Thoracic aorta (tissue), 2 donors: ENCODE results near the gene TENM4. TPM values are rescaled to one million over a fixed set of nuclear protein-coding genes. Genes with fewer than 3 reads are reported as not detected.

Source experiments
- ATAC-seq: fragments of 150-250 bp; one replicate; pipeline ENCODE4 v1.8.0; 2017; ENCODE audit warnings: low read depth; ENCODE audit not compliant: insufficient number of reproducible peaks, low FRiP score
- DNase-seq: peaks from one replicate; pipeline ENCODE4 v3.0.0-alpha.2; 2020; ENCODE audit warnings: low spot score
- H3K27ac ChIP-seq, 2 donors: fragments of 200-600 bp; sonication (generic); 1 replicate in 1 of 2; 2 replicates in 1 of 2; pipeline ENCODE4 v1.5.1; 2016; ENCODE audit warnings: mild to moderate bottlenecking in 2 of 2, moderate library complexity in 2 of 2
- H3K27me3 ChIP-seq: fragments of 200-600 bp; sonication (generic); replicated peaks from 2 replicates; pipeline ENCODE4 v1.6.0; 2016; ENCODE audit warnings: mild to moderate bottlenecking; ENCODE audit not compliant: insufficient read depth
- H3K36me3 ChIP-seq: fragments of 200-600 bp; sonication (generic); one replicate; pipeline ENCODE4 v1.5.1; 2016
- H3K4me1 ChIP-seq, 2 donors: fragments of 200-600 bp; sonication (generic); 1 replicate in 1 of 2; 2 replicates in 1 of 2; pipeline versions ENCODE4 v1.5.1 to v1.6.0; 2016; ENCODE audit warnings: low read depth in 2 of 2, mild to moderate bottlenecking in 1 of 2; ENCODE audit not compliant: control insufficient read depth in 1 of 2
- H3K4me3 ChIP-seq: fragments of 200-600 bp; sonication (generic); 2 replicates; pipeline ENCODE4 v1.5.1; 2016; ENCODE audit warnings: mild to moderate bottlenecking
- H3K9me3 ChIP-seq: fragments of 200-600 bp; sonication (generic); 2 replicates; pipeline ENCODE4 v1.5.1; 2016
- total RNA-seq, 2 donors: library from RNA; depleted of rRNA; stranded (reverse); fragments of >200 nt; gene quantifications; one replicate each; pipeline versions ENCODE4 v1.1.0 to v1.2.3, GENCODE V29; 2016
- TF ChIP-seq, protein P1 (sequence below): fragments of 200-600 bp; sonication (generic); IDR thresholded peaks from one replicate; pipeline ENCODE4 v1.5.1; 2019; ENCODE audit warnings: antibody characterized with exemption

The TENM4 gene
- total RNA-seq, 2 donors from 2014 or later = 6.1 to 13.3 TPM

DNA sequence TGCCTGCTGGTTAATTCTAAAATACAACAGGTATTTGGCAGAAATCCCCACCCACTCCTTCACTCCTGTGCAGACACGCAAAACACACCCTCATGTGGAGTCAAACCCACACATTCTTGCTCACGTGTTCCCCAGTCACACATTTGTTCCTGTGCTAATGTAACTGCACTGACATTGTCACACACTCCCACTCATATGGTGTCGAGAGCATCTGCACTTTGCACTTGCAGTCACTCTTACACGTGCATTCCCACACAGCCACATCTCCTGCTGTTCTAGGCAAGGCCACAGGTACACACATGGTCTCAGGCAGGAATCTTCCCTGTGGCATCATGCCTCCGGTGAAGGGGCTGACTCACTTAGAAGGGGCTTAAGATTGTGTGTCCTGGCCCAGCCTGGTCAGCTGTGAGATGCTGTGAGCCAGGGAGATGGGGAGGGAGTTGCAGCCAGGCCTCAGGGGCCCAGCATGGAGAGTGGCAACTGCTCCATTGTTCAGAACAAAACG is 395.0 kb downstream of the TENM4 start:
- no peak for ATAC-seq
- TF ChIP-seq, protein P1, sequence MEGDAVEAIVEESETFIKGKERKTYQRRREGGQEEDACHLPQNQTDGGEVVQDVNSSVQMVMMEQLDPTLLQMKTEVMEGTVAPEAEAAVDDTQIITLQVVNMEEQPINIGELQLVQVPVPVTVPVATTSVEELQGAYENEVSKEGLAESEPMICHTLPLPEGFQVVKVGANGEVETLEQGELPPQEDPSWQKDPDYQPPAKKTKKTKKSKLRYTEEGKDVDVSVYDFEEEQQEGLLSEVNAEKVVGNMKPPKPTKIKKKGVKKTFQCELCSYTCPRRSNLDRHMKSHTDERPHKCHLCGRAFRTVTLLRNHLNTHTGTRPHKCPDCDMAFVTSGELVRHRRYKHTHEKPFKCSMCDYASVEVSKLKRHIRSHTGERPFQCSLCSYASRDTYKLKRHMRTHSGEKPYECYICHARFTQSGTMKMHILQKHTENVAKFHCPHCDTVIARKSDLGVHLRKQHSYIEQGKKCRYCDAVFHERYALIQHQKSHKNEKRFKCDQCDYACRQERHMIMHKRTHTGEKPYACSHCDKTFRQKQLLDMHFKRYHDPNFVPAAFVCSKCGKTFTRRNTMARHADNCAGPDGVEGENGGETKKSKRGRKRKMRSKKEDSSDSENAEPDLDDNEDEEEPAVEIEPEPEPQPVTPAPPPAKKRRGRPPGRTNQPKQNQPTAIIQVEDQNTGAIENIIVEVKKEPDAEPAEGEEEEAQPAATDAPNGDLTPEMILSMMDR = no peak

DNA sequence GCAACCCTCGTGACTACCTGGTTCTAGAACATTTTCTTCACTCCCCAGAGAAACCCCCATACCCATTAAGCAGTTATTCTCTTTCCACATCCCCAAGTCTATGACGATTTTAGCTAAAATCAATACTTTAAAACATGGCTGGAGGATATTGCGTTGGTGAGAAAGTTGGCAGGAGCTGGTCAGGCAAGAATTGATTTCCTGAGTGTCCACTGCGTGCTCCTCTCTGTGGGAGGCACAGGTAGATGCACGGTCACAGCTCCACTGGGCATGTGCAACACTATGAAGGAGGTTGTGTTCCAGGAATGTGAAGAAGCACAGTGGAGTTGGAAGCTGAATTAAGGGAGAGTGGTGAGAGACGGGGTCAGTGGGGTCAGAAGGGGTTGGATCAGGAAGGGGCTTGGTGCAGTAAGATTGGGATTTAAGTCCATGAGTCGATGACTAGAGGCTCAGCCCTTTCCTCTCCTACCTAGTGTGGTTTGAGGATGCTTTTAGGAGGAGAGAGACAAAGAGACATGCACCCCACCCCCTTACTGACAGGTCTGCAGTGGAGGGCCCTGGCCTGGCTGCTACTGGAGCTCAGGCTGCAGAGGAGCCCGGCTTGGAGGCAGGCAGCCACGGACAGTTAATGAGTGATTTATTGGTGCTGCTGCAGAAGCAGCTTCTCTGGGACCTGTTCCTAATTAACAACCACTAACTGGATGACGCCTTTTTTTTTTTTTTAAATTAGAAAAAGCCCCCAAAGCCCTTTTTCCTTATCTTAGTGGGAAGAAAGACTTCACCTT is 395.6 kb downstream of the TENM4 start:
- no peak for ATAC-seq

More for the DNA sequence above, 395.0 kb downstream of the TENM4 start:
- DNase-seq = no peak
- H3K36me3 ChIP-seq = no peaks in the 10 kb centered on the region
- no peaks in the 10 kb centered on the region for H3K9me3 ChIP-seq
- no peaks in the 10 kb centered on the region for H3K27me3 ChIP-seq
- H3K4me1 ChIP-seq = peaks cover 0 to 4% of the 10 kb centered on the region in 2 donors
- no peak overlapping the region for H3K4me3 ChIP-seq
- no peak overlapping the region for H3K27ac ChIP-seq

DNA sequence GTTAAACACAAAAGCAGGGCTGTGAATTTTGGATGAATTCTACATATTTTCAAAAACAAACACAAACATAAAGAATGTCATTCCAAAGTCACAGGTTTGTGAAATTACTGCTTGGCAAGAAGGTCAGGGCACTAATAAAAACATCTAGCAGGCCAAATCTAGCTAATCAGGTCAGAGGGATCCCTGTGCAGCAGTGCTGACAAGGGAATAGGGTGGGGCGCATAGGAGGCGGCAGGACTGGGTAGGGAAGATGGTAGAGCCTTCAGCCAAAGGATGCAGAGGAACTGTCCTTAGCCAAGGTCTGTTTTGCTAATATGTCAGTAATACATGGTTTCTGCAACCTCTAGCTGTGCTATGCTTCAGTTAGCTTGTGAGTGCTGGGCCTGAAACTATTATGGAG is 396.6 kb downstream of the TENM4 start:
- Histone ChIP-seq H3K27ac (no peak overlapping the region), H3K4me1 (peaks cover 0 to 4% of the 10 kb centered on the region in 2 donors), H3K9me3 (no peaks in the 10 kb centered on the region), H3K36me3 (no peaks in the 10 kb centered on the region), H3K27me3 (no peaks in the 10 kb centered on the region), H3K4me3 (no peak overlapping the region)
- DNase-seq (no peak), ATAC-seq (no peak)
- TF ChIP-seq, protein P1 = no peak

More for the DNA sequence above, 395.6 kb downstream of the TENM4 start:
- no peak overlapping the region for H3K27ac ChIP-seq
- no peaks in the 10 kb centered on the region for H3K36me3 ChIP-seq
- TF ChIP-seq, protein P1 = no peak
- H3K4me1 ChIP-seq = peaks cover 0 to 4% of the 10 kb centered on the region in 2 donors
- no peak overlapping the region for H3K4me3 ChIP-seq
- DNase-seq = no peak
- H3K27me3 ChIP-seq = no peaks in the 10 kb centered on the region
- H3K9me3 ChIP-seq = no peaks in the 10 kb centered on the region

DNA sequence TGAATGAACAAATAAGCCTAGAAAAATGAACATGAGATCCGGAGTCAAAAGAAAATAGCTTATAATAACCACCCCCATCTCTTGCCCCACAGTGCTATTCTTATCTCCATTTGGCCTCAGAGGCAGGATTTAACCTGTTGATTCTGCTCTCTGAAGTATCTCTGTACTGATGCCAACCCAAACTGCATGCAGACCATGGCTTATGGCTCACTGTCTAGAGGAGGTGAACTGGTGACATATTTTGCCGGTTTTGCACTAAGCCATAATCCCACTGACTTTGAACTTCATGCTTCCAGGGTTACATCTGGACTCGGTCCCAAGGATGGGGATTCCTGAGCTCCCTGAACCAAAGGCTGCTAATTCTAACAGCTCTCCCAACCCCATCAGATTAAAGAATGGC is 397.1 kb downstream of the TENM4 start:
- no peaks in the 10 kb centered on the region for H3K27me3 ChIP-seq
- H3K36me3 ChIP-seq = no peaks in the 10 kb centered on the region
- peaks cover 0 to 4% of the 10 kb centered on the region in 2 donors for H3K4me1 ChIP-seq
- no peak for DNase-seq
- no peak overlapping the region for H3K4me3 ChIP-seq
- H3K9me3 ChIP-seq = no peaks in the 10 kb centered on the region
- H3K27ac ChIP-seq = no peak overlapping the region
- ATAC-seq = no peak
- TF ChIP-seq, protein P1 = no peak

DNA sequence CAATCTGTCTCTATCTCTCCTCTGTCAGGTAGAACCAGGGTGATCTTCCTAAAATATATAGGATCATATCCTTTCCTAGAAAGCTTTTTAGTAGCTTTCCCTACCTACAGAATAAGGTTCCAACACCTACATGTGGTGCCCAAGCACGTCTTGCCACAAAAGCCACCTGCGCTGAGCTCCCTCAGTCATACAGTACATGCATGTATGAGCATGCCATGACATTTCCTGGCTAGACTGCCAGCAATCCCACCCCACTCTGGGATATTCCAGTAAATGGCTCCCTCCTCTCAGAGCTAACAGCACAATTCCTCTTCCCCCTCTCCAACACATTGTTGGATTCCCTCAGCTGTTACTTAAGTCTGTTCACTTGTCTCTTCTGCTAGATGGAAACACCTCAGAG is 398.0 kb downstream of the TENM4 start:
- DNase-seq = no peak
- no peak for ATAC-seq
- Histone ChIP-seq H3K4me1 (peaks cover 0 to 4% of the 10 kb centered on the region in 2 donors), H3K27me3 (no peaks in the 10 kb centered on the region), H3K36me3 (no peaks in the 10 kb centered on the region), H3K9me3 (no peaks in the 10 kb centered on the region), H3K4me3 (no peak overlapping the region), H3K27ac (no peak overlapping the region)
- TF ChIP-seq, protein P1 = no peak
